ENCODE data around the gene SPACA6.
A peak's percentile ranks its signal among the peaks of the same experiment; 100 is the strongest.

Gene SPACA6

DNA sequence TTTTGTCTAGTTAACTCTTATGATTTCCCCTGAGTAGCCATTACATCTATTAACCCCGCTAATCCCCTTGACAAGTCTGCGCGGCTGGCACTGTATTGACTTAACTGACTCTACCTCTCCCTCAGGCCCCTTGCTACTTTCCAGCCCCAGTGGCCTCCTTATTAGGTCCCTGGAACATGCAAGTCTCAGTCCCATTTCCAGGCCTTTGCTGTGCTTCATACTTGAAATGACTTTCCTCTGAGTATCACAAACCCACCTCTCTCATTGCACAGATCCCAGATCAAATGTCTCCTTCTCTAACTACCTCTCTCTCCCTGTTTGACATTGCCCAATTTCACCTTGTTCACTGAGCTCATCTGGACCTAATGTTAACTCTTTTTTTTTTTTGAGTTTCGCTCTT lies 13.2 kb downstream of the SPACA6 start:
- DNase-seq (ENCODE audit: low spot score): no peak

DNA sequence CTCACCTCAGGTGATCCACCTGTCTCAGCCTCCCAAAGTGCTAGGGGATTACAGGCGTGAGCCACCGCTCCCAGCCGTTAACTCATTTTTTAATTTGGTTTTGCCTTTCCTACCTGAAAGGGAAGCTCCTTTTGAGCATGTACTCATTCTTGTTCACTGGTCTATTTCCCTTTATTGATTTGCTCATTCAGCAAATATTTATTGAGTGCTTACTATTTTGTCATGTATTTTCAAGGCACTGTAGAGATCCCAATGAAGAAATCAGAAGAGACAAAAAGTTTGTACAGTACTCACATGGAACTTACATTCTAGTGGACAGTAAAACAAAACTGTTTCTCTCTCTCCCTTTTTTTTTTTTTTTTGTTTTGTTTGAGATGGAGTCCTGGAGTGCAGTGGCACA lies 13.8 kb downstream of the SPACA6 start:
- DNase-seq (ENCODE audit: low spot score): no peak

DNA sequence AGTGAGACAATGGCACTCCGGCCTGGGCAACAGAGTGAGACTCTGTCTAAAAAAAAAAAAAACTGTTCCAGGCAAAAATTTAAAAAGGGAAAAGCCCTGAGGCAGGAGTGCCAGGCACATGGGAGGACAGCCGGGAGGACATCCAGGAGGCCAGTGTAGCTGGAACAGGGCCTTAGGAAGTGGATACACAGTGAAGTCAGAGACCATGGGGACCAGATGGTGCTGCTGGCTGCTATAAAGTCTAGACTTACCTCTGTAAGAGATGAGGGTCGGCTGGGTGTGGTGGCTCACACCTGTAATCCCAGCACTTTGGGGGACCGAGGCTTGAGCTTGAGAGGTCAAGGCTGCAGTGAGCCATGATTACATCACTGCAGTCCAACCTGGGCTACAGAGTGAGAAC lies 15.7 kb downstream of the SPACA6 start:
- DNase-seq (ENCODE audit: low spot score): no peak

DNA sequence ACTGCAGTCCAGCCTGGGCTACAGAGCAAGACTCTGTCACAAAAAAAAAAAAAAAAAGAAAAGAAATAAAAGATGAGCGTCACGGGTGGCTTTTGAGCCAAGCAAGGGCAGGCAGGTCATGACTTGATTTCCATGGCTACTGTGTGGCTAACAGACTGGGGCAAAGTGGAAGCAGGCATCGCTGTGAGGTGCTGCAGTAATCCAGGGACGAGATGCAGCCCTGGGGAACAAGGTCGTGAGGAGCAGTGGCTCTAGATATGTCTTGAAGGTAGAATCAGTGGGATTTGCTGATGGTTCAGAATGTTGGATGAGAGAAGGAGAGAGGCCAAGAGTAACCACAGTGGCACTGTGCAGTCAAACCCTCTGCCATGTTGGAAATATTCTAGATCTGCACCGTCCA lies 16.4 kb downstream of the SPACA6 start:
- DNase-seq (ENCODE audit: low spot score): no peak

DNA sequence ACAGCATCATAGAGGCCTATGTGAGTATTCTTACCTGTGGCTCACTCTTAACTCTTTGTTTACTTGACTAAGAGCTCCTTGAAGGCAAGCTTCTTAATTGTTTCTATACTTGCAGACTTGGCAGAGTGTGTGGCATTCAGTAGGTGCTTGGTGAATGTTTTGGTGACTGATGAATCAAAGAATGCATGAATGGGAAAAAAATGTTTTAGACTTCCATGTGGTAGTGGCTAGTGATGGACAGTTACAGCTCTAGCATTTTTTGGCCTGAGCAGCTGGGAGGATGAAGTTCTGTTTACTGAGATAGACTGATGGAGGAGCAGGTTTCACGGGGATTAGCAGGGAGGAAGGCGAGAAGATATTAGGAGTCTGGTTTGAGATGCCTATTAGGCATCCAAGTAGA lies 17.0 kb downstream of the SPACA6 start:
- DNase-seq (ENCODE audit: low spot score): no peak

DNA sequence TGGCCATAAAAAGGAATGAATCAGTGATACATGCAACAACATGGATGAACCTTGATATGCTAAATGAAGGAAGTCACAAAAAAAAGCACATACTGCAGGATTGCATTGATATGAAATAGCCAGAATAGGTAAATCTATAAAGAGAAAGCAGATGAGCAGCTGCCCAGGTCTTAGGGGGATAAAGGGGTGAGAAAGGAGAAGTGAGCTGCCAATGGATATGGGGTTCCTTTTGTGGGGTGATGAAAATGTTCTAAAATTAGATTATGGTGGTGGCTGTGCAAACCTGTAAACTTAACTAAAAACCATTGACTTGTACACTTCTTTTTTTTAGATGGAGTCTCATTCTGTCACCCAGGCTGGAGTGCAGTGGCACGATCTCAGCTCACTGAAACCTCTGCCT lies 18.6 kb downstream of the SPACA6 start:
- no peak for DNase-seq (ENCODE audit: low spot score)

DNA sequence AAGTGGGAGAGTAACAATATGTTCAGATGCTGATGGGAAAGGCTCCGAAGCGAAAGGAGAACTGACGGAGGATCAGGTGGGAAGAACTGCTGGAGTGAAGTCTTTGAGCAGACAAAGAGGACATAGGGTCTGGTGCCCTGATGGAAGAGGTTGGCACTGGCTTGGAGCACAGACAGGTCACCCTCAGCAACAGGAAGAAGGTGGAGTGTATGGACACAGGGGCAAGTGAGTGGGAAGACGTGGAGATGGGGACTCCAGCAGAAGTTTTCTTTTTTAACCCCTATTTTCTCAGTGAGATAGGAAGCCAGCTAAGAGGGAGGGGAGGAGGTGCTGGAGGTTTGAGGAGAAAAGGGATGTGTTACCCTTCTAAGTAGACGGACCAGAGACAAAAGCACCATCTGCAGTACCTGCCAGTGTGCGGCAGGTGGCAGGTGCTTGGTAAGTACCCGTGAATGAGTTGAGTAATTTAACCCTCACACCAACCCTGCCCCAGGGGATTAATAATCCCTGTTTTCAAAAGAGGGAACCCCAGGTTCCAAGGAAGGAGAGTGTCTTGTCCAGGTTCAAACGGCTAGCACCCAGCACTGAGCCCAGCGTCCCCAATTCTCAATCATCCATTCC lies 19.4 kb downstream of the SPACA6 start:
- no peak for DNase-seq (ENCODE audit: low spot score)

DNA sequence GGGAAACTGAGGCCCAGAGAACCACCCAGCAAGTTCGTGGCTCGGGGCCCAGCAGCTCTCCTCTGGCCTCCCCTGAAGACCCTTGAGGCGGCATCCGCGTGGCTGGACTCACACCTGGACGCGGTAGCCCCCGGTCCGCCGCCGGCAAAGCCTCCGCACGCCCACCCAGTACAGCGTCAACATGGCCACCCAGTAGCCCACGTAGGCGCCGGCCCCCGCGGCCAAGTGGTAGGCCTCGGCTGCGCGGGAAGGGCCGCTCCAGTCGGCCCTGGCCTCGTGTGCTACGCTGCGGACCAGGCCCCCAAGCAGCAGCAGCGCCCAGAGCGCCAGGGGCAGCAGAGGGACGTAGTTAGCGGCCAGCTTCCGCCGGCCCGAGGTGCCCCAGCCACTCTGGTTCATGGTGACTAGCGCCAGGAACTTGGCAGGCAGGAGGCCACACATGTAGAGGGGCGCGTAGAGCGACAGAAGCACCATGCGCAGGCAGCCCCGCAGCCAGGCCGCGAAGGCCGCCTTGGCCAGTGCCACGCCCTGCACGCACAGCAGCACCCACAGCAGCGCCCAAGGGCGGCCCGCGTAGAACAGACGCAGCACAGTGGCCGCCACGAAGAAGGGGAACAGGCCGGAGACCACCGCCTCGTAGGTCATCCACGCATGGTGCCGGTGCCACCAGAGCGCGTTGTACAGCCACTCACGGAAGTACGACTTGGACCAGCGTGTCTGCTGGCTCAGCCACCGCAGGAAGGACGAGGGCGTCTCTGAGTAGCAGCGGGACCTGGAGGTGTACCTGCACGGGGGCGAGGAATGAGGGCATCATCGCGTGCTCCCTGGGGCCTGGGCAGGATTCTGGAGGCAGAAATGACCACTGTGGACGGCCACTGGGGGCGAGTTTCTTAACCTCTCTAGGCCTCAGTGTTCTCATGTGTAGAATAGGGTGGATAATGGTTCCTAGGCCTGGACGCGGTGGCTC lies 20.5 kb downstream of the SPACA6 start:
- no peak for DNase-seq (ENCODE audit: low spot score)

DNA sequence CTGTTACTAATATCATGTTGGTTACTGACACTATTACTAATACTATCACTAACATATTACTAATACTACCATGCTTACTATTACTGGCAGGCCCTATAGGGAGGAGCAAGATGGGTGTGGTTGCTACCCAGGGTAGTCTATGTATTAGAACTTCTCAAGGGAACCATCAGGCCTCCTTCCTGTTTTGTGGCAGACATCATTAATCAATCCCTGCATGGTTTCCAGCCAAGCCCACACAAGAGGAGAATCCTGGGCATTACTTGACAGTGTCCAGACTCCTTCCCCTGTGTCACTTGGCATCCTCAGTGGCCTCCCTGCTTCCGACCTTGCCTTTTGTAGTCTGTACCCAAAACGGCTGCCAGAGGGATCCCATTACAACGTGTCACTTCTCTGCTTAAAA lies 21.7 kb downstream of the SPACA6 start:
- DNase-seq (ENCODE audit: low spot score): no peak

DNA sequence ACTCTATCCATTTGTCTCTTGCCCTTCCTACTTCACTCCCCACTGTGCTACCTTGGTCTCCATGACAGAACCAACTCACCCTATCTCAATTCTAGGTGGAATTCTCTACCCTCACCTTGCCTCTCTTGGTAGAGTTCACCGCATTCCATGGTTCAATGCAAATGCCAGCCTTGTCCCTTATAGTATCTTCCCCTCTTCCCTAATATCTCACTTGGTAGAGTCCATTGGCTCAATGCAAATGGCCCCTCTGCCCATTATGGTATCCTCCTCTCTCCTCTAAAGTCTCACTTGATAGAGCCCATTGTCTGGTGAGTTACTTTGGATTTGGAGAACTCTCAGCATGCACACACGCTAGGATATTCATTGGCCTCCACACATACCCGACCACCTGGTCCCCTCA lies 22.7 kb downstream of the SPACA6 start:
- no peak for DNase-seq (ENCODE audit: low spot score)

DNA sequence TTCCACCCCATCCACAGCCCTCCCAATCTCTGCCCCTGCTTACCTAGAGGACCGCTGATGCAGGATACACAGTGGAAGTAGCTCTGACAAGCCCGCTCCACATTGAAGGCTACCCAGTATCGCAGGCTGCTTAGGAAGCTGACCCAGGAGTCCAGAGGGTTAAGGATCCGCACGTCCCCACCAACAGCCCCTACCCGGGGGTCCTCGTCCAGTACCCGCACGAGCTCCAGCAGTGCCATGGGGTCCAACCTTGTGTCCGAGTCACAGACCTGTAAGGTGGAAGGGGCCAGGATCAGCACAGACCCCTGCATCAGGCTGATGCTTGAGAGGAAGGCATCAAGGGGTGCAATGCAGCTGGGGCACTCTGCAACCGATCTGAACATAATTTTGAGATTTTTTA lies 23.8 kb downstream of the SPACA6 start:
- no peak for DNase-seq (ENCODE audit: low spot score)

DNA sequence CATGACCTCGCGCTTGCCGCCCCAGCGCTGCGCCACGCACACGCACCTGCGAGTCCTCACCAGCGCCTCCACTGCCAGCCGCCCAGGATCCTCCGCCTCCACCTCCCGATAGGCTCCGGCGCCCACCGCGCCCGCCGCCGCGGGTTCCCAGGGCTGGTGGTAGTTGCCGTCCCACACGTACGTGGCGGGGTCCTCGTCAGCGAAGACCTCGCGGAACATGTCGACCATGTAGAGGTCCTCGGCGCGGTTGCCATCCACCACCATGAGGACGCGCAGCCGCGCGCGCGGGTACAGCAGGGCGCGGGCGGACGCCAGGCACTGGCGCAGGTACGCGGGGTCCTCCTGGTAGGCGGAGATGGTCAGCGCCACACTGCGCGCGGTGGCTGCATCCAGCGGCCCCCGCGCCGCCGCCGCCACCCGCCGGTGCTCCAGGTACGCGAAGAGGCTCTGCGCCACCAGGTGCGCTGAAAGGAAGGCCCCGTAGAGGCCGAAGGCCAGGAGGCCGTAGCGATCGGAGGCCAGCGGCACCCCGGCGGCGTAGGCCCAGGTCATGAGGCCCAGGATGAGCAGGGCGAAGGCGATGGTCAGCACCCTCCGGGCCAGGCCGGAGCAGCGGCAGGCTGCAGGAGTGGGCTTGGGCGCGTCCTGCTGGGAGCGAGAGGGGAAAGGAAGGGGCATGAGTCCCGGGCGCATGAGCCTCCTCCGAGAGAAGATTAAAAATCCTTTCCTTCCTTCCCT lies 26.3 kb downstream of the SPACA6 start:
- no peak for DNase-seq (ENCODE audit: low spot score)

DNA sequence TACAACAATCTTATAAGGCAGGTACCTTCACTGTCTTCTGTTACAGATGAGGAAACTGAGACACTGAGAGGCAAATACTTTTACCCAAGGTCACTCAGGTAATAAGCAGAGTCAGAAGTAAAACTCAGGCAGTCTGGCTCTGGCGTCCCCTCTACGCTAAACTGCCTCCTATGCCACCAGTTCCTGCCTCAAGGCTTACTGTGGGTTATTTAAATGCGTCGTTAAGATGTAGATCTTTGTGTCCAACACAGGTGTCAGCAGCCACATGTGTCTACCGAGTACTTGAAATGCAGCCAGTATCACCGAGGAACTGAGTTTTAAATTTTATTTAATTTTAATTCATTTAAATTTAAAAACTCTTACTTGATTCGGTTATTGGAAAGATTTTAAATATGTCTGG lies 28.8 kb downstream of the SPACA6 start:
- no peak for DNase-seq (ENCODE audit: low spot score)

DNA sequence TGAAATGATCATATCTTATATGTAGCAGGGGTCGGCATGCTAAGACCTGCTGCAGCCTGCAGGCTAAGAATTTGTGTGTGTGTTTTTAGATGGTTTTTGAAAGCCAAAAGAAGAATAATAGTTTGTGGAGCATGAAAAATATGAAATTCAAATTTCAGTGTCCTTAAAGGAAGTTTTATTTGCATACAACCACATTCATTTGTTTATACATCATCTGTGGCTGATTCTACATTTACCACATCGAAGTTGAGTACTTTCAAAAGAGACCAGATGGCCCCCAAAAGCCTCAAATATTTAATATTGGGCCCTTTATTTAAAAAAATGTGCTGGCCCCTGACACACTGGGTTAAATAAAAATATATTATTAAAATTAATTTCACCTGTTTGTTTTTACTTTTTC lies 29.4 kb downstream of the SPACA6 start:
- no peak for DNase-seq (ENCODE audit: low spot score)

DNA sequence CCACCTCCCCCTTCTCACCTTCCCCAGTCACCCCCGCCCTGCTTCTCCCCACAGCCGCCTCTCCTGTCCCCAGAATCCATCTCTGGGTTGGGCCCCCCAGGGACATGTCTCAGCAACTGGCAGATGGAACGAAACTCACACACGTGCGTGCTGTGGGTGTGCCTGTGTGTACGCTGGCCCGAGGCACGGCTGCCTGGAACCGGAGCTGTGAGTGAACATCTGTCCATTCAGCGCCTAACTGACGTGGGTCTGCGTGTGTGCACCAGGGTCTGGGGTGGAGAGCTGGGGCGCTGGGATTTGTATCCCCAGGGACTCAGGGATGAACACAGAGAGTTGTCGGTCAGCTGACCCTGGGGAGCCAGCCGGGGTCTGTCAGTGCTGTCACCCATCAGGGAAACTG lies 31.4 kb downstream of the SPACA6 start:
- peak; percentile 11 for DNase-seq (ENCODE audit: low spot score)

DNA sequence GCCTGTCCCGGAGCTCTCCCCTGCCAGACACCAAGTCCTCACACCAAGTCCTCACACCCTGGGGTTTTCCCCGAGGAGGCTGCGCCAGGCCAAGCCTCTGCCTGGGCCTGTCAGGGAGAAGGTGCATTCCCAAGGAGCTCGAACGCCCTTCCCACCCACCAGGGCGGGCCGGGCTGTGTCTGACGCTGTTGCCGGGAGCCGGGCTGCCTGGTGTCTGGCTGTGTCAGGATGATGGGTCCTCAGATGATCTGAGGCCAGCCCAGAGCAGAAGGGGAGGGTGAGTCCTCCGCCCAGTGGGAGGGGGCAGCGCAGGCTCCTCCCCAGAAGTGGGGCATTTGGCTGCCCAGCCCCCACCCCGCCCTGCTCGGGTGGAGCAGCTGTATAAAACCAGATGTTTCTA lies 32.9 kb downstream of the SPACA6 start:
- peak; percentile 94 for DNase-seq (ENCODE audit: low spot score)

DNA sequence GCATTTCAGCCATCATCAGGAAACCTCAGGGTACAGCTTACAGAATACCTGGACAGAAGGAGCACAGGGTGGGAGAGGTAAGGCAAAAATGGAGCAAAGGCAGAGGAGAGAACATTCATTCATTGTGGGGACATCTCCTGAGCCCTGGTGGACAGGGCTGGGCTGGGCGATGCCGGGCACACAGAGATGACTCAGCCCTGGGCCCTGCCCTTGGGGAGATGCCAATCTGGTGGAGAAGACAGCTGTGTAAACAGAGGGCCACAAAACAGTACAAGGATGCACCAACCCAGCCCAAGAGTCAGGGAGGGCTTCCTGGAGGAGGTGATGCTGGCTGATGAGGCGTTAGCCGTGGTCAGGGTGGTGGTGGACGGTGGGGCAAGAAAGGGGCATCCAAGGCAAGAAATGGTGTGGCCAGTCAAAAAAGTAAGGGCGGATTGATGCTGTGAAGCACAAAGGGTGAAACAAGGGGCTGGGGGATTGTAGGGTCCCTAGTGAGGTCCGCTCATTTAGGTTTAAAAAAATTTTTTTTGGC lies 34.3 kb downstream of the SPACA6 start:
- no peak for DNase-seq (ENCODE audit: low spot score)

DNA sequence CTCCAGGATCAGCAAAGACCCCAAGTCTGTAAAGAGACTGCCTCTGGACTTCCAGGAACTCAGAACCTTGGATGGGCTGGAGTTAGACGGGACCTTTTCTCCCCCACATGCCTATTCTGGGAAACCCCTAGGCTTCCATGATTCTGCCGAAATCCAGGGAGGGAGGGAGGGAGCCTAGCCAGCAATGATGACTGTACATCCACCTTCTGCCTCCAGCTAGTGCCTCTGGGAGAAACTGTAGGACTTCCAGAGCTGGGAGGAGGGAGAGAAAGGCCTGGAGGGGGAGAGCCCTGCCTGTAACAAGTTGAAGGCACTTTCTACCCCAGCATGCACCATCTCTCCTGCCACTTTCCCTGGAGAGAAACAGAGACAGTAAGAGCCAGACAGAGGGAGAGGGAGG lies 36.7 kb downstream of the SPACA6 start:
- no peak for DNase-seq (ENCODE audit: low spot score)

DNA sequence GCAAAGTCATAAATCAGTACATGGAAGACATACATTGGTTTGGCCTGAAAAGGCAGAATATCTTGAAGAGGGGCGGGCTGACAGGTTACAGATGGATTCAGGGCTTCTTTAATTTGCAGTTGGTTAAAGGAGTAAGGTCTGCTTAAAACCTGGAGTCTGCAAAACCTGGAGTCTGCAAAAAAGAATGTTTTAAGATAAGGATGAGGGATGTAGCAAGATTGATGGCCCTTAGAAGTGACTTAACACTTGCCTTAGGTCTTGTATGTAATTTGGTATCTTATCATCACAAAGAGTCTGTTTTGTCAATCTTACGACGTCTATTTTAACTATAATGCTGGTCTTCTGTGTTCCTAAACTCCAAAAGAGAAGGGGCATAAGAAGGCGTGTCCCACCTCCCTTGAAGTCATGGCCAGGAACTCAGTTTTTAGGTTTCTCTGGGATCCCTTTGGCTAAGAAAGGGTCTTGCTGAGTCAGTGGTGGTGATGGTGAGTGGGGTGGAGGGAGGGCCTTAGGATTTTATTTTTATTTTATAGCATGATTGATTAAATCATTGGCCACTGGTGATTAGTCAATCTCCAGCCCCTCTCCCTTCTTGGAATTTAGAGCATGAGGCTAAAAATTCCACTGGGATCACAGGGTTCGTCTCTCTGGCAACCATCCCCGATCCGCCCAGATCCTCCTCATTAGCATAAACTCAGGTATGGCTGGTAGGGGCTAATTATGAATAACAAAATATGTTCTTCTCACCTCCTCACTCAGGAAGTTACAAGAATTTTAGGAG lies 40.8 kb downstream of the SPACA6 start:
- DNase-seq (ENCODE audit: low spot score): no peak

DNA sequence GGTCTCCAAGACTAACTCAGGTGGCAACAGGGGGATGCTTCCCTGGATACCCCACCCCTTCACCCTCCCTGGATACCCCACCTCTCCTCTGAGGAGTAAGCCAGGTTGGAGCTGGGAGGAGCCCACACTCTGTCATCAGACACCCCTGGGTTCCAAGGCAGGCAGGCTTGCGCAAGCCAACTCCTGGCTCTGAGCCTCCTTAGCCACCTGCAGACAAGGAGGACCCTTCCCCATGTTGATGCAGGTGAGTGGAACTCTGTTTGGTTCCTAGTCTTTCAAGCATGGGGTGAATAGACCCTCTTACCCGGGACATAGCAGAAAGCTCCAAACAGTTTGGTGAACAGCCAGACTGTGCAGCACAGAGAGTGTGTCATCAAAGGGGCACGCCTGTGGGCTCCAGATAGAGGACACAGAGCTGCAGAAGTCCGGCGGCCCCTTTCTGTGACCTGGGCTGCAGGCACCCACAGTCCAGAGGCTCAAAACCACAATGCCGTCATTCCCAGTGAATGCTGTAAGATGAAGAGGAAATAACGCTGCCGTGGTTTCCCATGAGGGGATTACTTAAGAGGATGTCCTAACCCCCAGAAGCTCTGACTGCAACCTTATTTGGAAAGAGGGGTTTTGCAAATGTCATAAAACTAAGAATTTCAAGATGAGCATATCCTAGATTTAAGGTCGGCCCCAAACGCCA lies 42.8 kb downstream of the SPACA6 start:
- no peak for DNase-seq (ENCODE audit: low spot score)

DNA sequence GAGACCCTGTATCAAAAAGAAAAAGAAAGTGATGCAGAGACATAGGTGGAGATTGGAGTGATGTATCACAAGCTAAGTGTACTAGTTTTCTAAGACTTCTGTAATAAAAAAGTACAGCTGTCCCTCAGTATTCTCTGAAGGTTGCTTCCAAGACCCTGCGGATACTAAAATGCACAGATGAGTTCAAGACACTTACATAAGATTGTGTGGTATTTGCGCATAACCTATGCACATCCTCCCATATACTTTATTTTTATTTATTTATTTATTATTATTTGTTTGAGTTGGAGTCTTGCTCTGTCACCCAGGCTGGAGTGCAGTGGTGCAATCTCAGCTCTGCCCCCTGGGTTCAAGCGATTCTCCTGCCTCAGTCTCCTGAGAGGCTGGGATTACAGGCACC lies 44.3 kb downstream of the SPACA6 start:
- DNase-seq (ENCODE audit: low spot score): no peak
